H1 (cell line): ENCODE data around the gene TRAK1. TPM values are rescaled to one million over a fixed set of nuclear protein-coding genes. Genes with fewer than 3 reads are reported as not detected.

Source experiments
- CTCF ChIA-PET: fragments of 300-600 bp; sonication (Branson Sonifier 250); formaldehyde crosslinking; loops from one replicate; lab custom pipeline; 2021; ENCODE audit not compliant: partially characterized antibody; lab: Charles Lee
- POLR2A ChIA-PET: fragments of 300-600 bp; sonication (Branson Sonifier 250); formaldehyde crosslinking; loops from one replicate; lab custom pipeline; 2021; ENCODE audit warnings: inconsistent platforms; ENCODE audit not compliant: partially characterized antibody; lab: Charles Lee
- DNase-seq, 2 experiments: peaks; one replicate each; pipeline versions ENCODE4 v3.0.0 to v3.0.0-alpha.2; 2010 to 2022; ENCODE audit warnings: low spot score in 2 of 2, low read depth in 1 of 2, mixed read lengths in 1 of 2
- FAIRE-seq: peaks from 2 replicates; lab custom pipeline; 2011; peaks lifted over from hg19 to GRCh38; lab: Jason Lieb, UNC
- H2AFZ ChIP-seq: 2 replicates; pipeline ENCODE4 v1.8.1; 2012; ENCODE audit warnings: low read length, inconsistent platforms
- H2AK5ac ChIP-seq: 2 replicates; pipeline ENCODE4 v1.6.1; 2013; ENCODE audit warnings: low read depth, low read length
- H2BK120ac ChIP-seq: replicated peaks from 2 replicates; pipeline ENCODE3; 2013; ENCODE audit warnings: low read depth, low read length, inconsistent platforms
- H2BK12ac ChIP-seq: 2 replicates; pipeline ENCODE4 v1.6.1; 2013; ENCODE audit warnings: low read depth, low read length
- H2BK15ac ChIP-seq: 2 replicates; pipeline ENCODE4 v1.6.1; 2013; ENCODE audit warnings: low read length
- H2BK20ac ChIP-seq: 2 replicates; pipeline ENCODE4 v1.6.1; 2013; ENCODE audit warnings: low read length
- H2BK5ac ChIP-seq: 2 replicates; pipeline ENCODE4 v1.6.1; 2013; ENCODE audit warnings: low read depth, low read length
- H3K14ac ChIP-seq: 2 replicates; pipeline ENCODE4 v1.6.1; 2013; ENCODE audit warnings: inconsistent platforms; ENCODE audit not compliant: insufficient read length
- H3K18ac ChIP-seq: 2 replicates; pipeline ENCODE4 v1.6.1; 2013; ENCODE audit warnings: low read length; ENCODE audit errors: extremely low read depth
- H3K23ac ChIP-seq: 2 replicates; pipeline ENCODE4 v1.6.1; 2013; ENCODE audit warnings: inconsistent platforms; ENCODE audit not compliant: insufficient read length
- H3K23me2 ChIP-seq: 2 replicates; pipeline ENCODE4 v1.6.1; 2013; ENCODE audit warnings: low read depth, low read length
- H3K27ac ChIP-seq: 2 replicates; pipeline ENCODE4 v1.6.1; 2011; ENCODE audit warnings: low read depth, low read length, inconsistent platforms
- H3K27me3 ChIP-seq, 4 experiments: replicated peaks in 1 of 4; 1 replicate in 1 of 4; 2 replicates in 3 of 4; pipeline versions ENCODE4 v1.6.1 to v1.8.1; 2011 to 2013; ENCODE audit warnings: low read length in 3 of 4, mild to moderate bottlenecking in 3 of 4, inconsistent platforms in 2 of 4, mixed read lengths in 2 of 4, moderate library complexity in 1 of 4; ENCODE audit not compliant: control insufficient read depth in 3 of 4, insufficient read depth in 3 of 4; ENCODE audit errors: extremely low read depth in 1 of 4
- H3K36me3 ChIP-seq, 4 experiments: 2 replicates each; pipeline versions ENCODE4 v1.6.1 to v1.8.1; 2011 to 2013; ENCODE audit warnings: mild to moderate bottlenecking in 4 of 4, low read length in 3 of 4, moderate library complexity in 2 of 4, control low read depth in 1 of 4, inconsistent platforms in 1 of 4; ENCODE audit not compliant: insufficient read depth in 4 of 4, control insufficient read depth in 2 of 4
- H3K4ac ChIP-seq: replicated peaks from 2 replicates; pipeline ENCODE3; 2013; ENCODE audit warnings: low read length, low read depth, mixed read lengths, inconsistent platforms; ENCODE audit not compliant: insufficient read length
- H3K4me1 ChIP-seq, 4 experiments: replicated peaks in 1 of 4; 1 replicate in 1 of 4; 2 replicates in 3 of 4; pipeline versions ENCODE4 v1.6.1 to v1.8.1; 2011 to 2013; ENCODE audit warnings: low read length in 3 of 4, inconsistent platforms in 2 of 4, mixed read lengths in 1 of 4; ENCODE audit not compliant: insufficient read depth in 4 of 4, control insufficient read depth in 3 of 4
- H3K4me2 ChIP-seq, 2 experiments: 2 replicates each; pipeline versions ENCODE4 v1.6.1 to v1.8.1; 2011 to 2013; ENCODE audit warnings: low read depth in 2 of 2, low read length in 2 of 2, control low read depth in 1 of 2, inconsistent platforms in 1 of 2, mild to moderate bottlenecking in 1 of 2; ENCODE audit not compliant: insufficient read depth in 1 of 2
- H3K4me3 ChIP-seq, 4 experiments: fragments of 200-600, 300-600 bp in 1 of 4; sonication (generic), shearing (Covaris generic), sonication (Bioruptor Twin) in 1 of 4; 2 replicates each; pipeline versions ENCODE4 v1.5.1 to v1.8.1; 2011 to 2016; ENCODE audit warnings: low read length in 4 of 4, low read depth in 3 of 4, control low read depth in 2 of 4, inconsistent platforms in 2 of 4, mild to moderate bottlenecking in 2 of 4, mixed read lengths in 1 of 4, moderate library complexity in 1 of 4; ENCODE audit not compliant: insufficient read depth in 2 of 4; ENCODE audit errors: extremely low read depth in 1 of 4
- H3K56ac ChIP-seq: replicated peaks from 2 replicates; pipeline ENCODE3; 2013; ENCODE audit warnings: low read depth, mild to moderate bottlenecking, mixed read lengths, low read length, inconsistent platforms; ENCODE audit not compliant: insufficient read length
- H3K79me1 ChIP-seq: 2 replicates; pipeline ENCODE4 v1.6.1; 2013; ENCODE audit warnings: low read depth, low read length, control low read depth
- H3K79me2 ChIP-seq, 2 experiments: 2 replicates each; pipeline versions ENCODE4 v1.6.1 to v1.8.1; 2012 to 2013; ENCODE audit warnings: low read length in 2 of 2, mild to moderate bottlenecking in 2 of 2, inconsistent platforms in 1 of 2; ENCODE audit not compliant: insufficient read depth in 2 of 2, control insufficient read depth in 1 of 2
- H3K9ac ChIP-seq, 4 experiments: replicated peaks in 1 of 4; 1 replicate in 1 of 4; 2 replicates in 3 of 4; pipeline versions ENCODE4 v1.6.1 to v1.8.1; 2011 to 2013; ENCODE audit warnings: low read depth in 3 of 4, low read length in 3 of 4, control low read depth in 2 of 4, mild to moderate bottlenecking in 2 of 4, moderate library complexity in 2 of 4, inconsistent platforms in 1 of 4; ENCODE audit errors: extremely low read depth in 1 of 4
- H3K9me3 ChIP-seq, 2 experiments: 2 replicates each; pipeline versions ENCODE4 v1.6.1 to v1.8.1; 2012 to 2013; ENCODE audit warnings: mild to moderate bottlenecking in 2 of 2, moderate library complexity in 2 of 2, control low read depth in 1 of 2, inconsistent platforms in 1 of 2, low read depth in 1 of 2, low read length in 1 of 2, mixed read lengths in 1 of 2; ENCODE audit not compliant: insufficient read depth in 2 of 2
- H4K20me1 ChIP-seq, 2 experiments: replicated peaks in 1 of 2; 2 replicates each; pipeline versions ENCODE3 to v1.8.1; 2011 to 2013; ENCODE audit warnings: inconsistent platforms in 2 of 2, low read length in 2 of 2, mild to moderate bottlenecking in 1 of 2; ENCODE audit not compliant: insufficient read depth in 2 of 2, control insufficient read depth in 1 of 2
- H4K5ac ChIP-seq: 2 replicates; pipeline ENCODE4 v1.6.1; 2013; ENCODE audit warnings: low read length, low read depth, mixed read lengths, inconsistent platforms; ENCODE audit not compliant: insufficient read length
- H4K8ac ChIP-seq: 2 replicates; pipeline ENCODE4 v1.8.0; 2013; ENCODE audit warnings: mild to moderate bottlenecking, moderate library complexity, low read length, inconsistent platforms; ENCODE audit not compliant: insufficient read depth; ENCODE audit errors: extremely low read depth
- H4K91ac ChIP-seq: replicated peaks from 2 replicates; pipeline ENCODE3; 2013; ENCODE audit warnings: low read length, mixed read lengths, inconsistent platforms; ENCODE audit not compliant: insufficient read length
- CREB1 ChIP-seq: IDR thresholded peaks from 2 replicates; pipeline ENCODE4 v1.6.1; 2012; ENCODE audit warnings: inconsistent platforms
- E2F6 ChIP-seq: IDR thresholded peaks from 2 replicates; pipeline ENCODE4 v1.6.1; 2012; ENCODE audit warnings: inconsistent platforms
- EP300 ChIP-seq, 2 experiments: IDR thresholded peaks; 1 replicate in 1 of 2; 2 replicates in 1 of 2; pipeline ENCODE4 v1.6.1; 2011 to 2012; ENCODE audit warnings: low read depth in 2 of 2, low read length in 2 of 2, mild to moderate bottlenecking in 2 of 2, borderline replicate concordance in 1 of 2, inconsistent platforms in 1 of 2, moderate library complexity in 1 of 2
- FOSL1 ChIP-seq: IDR thresholded peaks from 2 replicates; pipeline ENCODE4 v1.6.1; 2011; ENCODE audit warnings: mild to moderate bottlenecking, low read depth, low read length, moderate library complexity; ENCODE audit not compliant: insufficient read depth
- HDAC2 ChIP-seq, 2 experiments: fragments of 300-600 bp in 1 of 2; sonication (generic) in 1 of 2; IDR thresholded peaks; 2 replicates each; pipeline ENCODE4 v1.6.1; 2011 to 2012; ENCODE audit warnings: low read depth in 2 of 2, low read length in 2 of 2, mild to moderate bottlenecking in 2 of 2, moderate library complexity in 2 of 2, borderline replicate concordance in 1 of 2, inconsistent platforms in 1 of 2
- MAX ChIP-seq: IDR thresholded peaks from 2 replicates; pipeline ENCODE4 v1.6.1; 2012; ENCODE audit warnings: inconsistent platforms
- NRF1 ChIP-seq: IDR thresholded peaks from 2 replicates; pipeline ENCODE4 v1.6.1; 2011; ENCODE audit warnings: mild to moderate bottlenecking, low read depth, low read length, improper control_type of control experiment
- RBBP5 ChIP-seq: IDR thresholded peaks from 2 replicates; pipeline ENCODE4 v1.7.1; 2012; ENCODE audit warnings: low read depth, mild to moderate bottlenecking, inconsistent platforms, low read length, moderate library complexity, borderline replicate concordance
- RFX5 ChIP-seq: IDR thresholded peaks from 2 replicates; pipeline ENCODE4 v1.6.1; 2011; ENCODE audit warnings: low read depth, low read length, improper control_type of control experiment, borderline replicate concordance
- RNF2 ChIP-seq: fragments of 200-900, 300-1000 bp; sonication (generic); IDR thresholded peaks from 2 replicates; pipeline ENCODE4 v1.7.1; 2016; ENCODE audit warnings: borderline replicate concordance, low read depth, mild to moderate bottlenecking, antibody characterized with exemption, low read length; ENCODE audit not compliant: poor library complexity, severe bottlenecking; ENCODE audit errors: missing control alignments
- WGBS, 2 experiments: shearing (Covaris generic) in 1 of 2; methylation state at CpG; one replicate each; pipeline versions ENCODE4 v1.1.6 to v1.1.7; 2013 to 2015; ENCODE audit warnings: low lambda C conversion rate in 2 of 2, mixed read lengths in 2 of 2, inconsistent platforms in 1 of 2, low coverage in 1 of 2, missing lambda C conversion rate in 1 of 2; ENCODE audit not compliant: insufficient replicate concordance in 2 of 2, insufficient coverage in 1 of 2, insufficient read length in 1 of 2; ENCODE audit errors: extremely low coverage in 1 of 2, missing lambda C conversion rate in 1 of 2; 5-methylcytosine and 5-hydroxymethylcytosine counted together
- polyA plus RNA-seq, 7 experiments: library from polyadenylated mRNA; depleted of rRNA in 3 of 7; stranded (reverse) in 5 of 7; unstranded in 2 of 7; fragments of >200 nt in 5 of 7; fragments of 200-250 nt in 2 of 7; gene quantifications; 1 replicate in 5 of 7; 2 replicates in 1 of 7; 4 replicates in 1 of 7; pipeline versions ENCODE4 v1.2.1 to v1.2.3, GENCODE V29; 2011 to 2013; ENCODE audit warnings: missing spikeins in 2 of 7, mixed read lengths in 2 of 7
- total RNA-seq: library from RNA; stranded (reverse); fragmentation: NEBNext Ultra II Directional; extraction: Animal tissue kit (Norgen Biotek cat#: 25700); gene quantifications from 2 replicates; pipeline ENCODE4 v1.2.1, GENCODE V29; 2021

TRAK1 gene
- total and polyA plus RNA-seq, 2 of the 8 experiments (the other 6 are each of a cell fraction or from before 2014, with no cell fraction given) = 21.3 to 32.7 TPM

GRCh38 chr3:42096796-42097565 lies 5.8 kb downstream of the TRAK1 start:
- CTCF ChIA-PET = interaction anchor here (0.6 to 5.4 kb wide), 7 partner anchors 15 to 108 kb away, joined by 3 to 37 read pairs (median 4); no protein-coding TSS in a partner anchor
- Histone ChIP-seq H2AK5ac (no peak overlapping the region), H2BK5ac (no peak overlapping the region), H4K20me1 (no peaks in the 10 kb centered on the region), H3K79me1 (no peaks in the 10 kb centered on the region; the same call in 1 of the 2 replicates), H4K5ac (no peak overlapping the region), H3K56ac (no peak overlapping the region), H3K14ac (no peak overlapping the region), H4K8ac (no peak overlapping the region), H3K79me2 (no peaks in the 10 kb centered on the region; a peak in 1 of 4 replicates), H2BK120ac (no peak overlapping the region), H3K4ac (no peak overlapping the region), H2BK12ac (no peak overlapping the region), H3K4me1 (peaks cover 2 to 10% (median 3%) of the 10 kb centered on the region in 4 experiments; a peak in 4 of 7 replicates), H4K91ac (no peak overlapping the region), H3K9ac (no peak overlapping the region), H3K27ac (no peak overlapping the region), H3K9me3 (no peaks in the 10 kb centered on the region), H3K27me3 (no peaks in the 10 kb centered on the region), H2AFZ (no peak overlapping the region), H3K18ac (no peak overlapping the region), H2BK20ac (no peak overlapping the region), H3K4me3 (no peak overlapping the region), H3K36me3 (no peaks in the 10 kb centered on the region; a peak in 1 of 8 replicates), H2BK15ac (no peak overlapping the region), H3K23me2 (no peaks in the 10 kb centered on the region), H3K23ac (no peak overlapping the region), H3K4me2 (no peak overlapping the region)
- no peak for FAIRE-seq
- DNase-seq = no peak
- POLR2A ChIA-PET = no interaction called here
- 87% methylated on average over 8 of the region's 8 CpGs; no CpG with 5 or more reads in 1 of the 2 experiments for WGBS, 2 experiments
- TF ChIP-seq RFX5 (no peak), HDAC2 (IDR thresholded peaks at IDR 0.05; ENCODE audit: borderline replicate concordance in 1 of 2, low read depth in 2 of 2, low read length in 2 of 2) (no peak), CREB1 (no peak), RBBP5 (no peak), RNF2 (no peak), EP300 (IDR thresholded peaks at IDR 0.05; ENCODE audit: borderline replicate concordance in 1 of 2, low read depth in 2 of 2, low read length in 2 of 2) (no peak), FOSL1 (no peak), MAX (no peak), NRF1 (no peak), E2F6 (no peak)
